GM18508 (cell line): ENCODE results near the gene TEKTIP1.

Experiments
- ATAC-seq: cut with Tn5 transposase; IDR thresholded peaks from one replicate; pipeline ENCODE4 v1.9.1; 2021; ENCODE audit warnings: moderate number of reproducible peaks; ENCODE audit not compliant: insufficient read depth, unreplicated experiment

TEKTIP1 gene

GRCh38 chr19:3535981-3536380 is 3.0 kb upstream of the TEKTIP1 start:
- no peak for ATAC-seq

- no peak for ATAC-seq
These were observed 2.4 kb upstream of the TEKTIP1 start for GRCh38 chr19:3536429-3537100.

GRCh38 chr19:3537101-3537437 is 1.9 kb upstream of the TEKTIP1 start:
- ATAC-seq = no peak

GRCh38 chr19:3537438-3538240 is 1.3 kb upstream of the TEKTIP1 start:
- ATAC-seq = no peak

- no peak for ATAC-seq
These were observed 580 bp upstream of the TEKTIP1 start for GRCh38 chr19:3538258-3538929.

GRCh38 chr19:3539756-3540118 is 763 bp downstream of the TEKTIP1 start:
- no peak for ATAC-seq

- ATAC-seq = no peak
These were observed 4.4 kb downstream of the TEKTIP1 start for GRCh38 chr19:3543150-3544057.

- no peak for ATAC-seq
These were observed 5.0 kb downstream of the TEKTIP1 start for GRCh38 chr19:3544058-3544376.

GRCh38 chr19:3544742-3545668 is 6.0 kb downstream of the TEKTIP1 start:
- no peak for ATAC-seq

GRCh38 chr19:3545669-3546034 is 6.7 kb downstream of the TEKTIP1 start:
- no peak for ATAC-seq

GRCh38 chr19:3546119-3546518 is 7.1 kb downstream of the TEKTIP1 start:
- ATAC-seq = no peak

GRCh38 chr19:3547301-3547731 is 8.3 kb downstream of the TEKTIP1 start:
- ATAC-seq = no peak

- no peak for ATAC-seq
These were observed 8.9 kb downstream of the TEKTIP1 start for GRCh38 chr19:3547767-3548282.

GRCh38 chr19:3548606-3549005 is 9.6 kb downstream of the TEKTIP1 start:
- ATAC-seq = no peak

- no peak for ATAC-seq
These were observed 10.8 kb downstream of the TEKTIP1 start for GRCh38 chr19:3549816-3550215.

- no peak for ATAC-seq
These were observed 12.2 kb downstream of the TEKTIP1 start for GRCh38 chr19:3550947-3551791.

GRCh38 chr19:3551792-3552095 is 12.8 kb downstream of the TEKTIP1 start:
- no peak for ATAC-seq

GRCh38 chr19:3554254-3555083 is 15.5 kb downstream of the TEKTIP1 start:
- ATAC-seq = no peak
